ENCODE measurements around the gene ZNF280B.

Gene ZNF280B

GRCh38 chr22:22440188-22440587 lies 68.4 kb downstream of the ZNF280B start:
- no peak for TF ChIP-seq SUZ12 (IDR thresholded peaks at IDR 0.05; ENCODE audit: extremely low read depth, insufficient read depth, insufficient read length)
- H3K9ac ChIP-seq (ENCODE audit: insufficient read length, low read depth) = no peak overlapping the region
- no peaks in the 10 kb centered on the region for H3K36me3 ChIP-seq (ENCODE audit: insufficient read depth, insufficient read length, low read length)
- peaks cover 20% of the 10 kb centered on the region; the same call in 1 of the 2 replicates for H3K9me3 ChIP-seq (ENCODE audit: insufficient read depth, low read length)
- H3K4me1 ChIP-seq (ENCODE audit: insufficient read depth, insufficient read length) = no peaks in the 10 kb centered on the region
- no peak overlapping the region for H3K4me3 ChIP-seq (ENCODE audit: insufficient read length, low read depth)
- DNase-seq (ENCODE audit: low read depth, low spot score) = no peak
- peaks cover 85% of the 10 kb centered on the region for H3K27me3 ChIP-seq (ENCODE audit: insufficient read depth, insufficient read length)
